Lung (tissue), 12 donors: ENCODE data around the gene ST8SIA2. TPM values are rescaled to one million over a fixed set of nuclear protein-coding genes. Genes with fewer than 3 reads are reported as not detected.

ENCODE experiments used
- ATAC-seq: fragments of 200-7000 bp; cut with Tn5 transposase; one replicate; pipeline ENCODE4 v1.9.1; 2020; ENCODE audit warnings: moderate number of reproducible peaks; ENCODE audit not compliant: insufficient read depth, low FRiP score
- DNase-seq, 3 donors: peaks; one replicate each; pipeline ENCODE4 v3.0.0-alpha.2; 2013 to 2017
- H3K27ac ChIP-seq, 2 donors: one replicate each; pipeline ENCODE4 v1.5.1; 2013; ENCODE audit warnings: mild to moderate bottlenecking in 2 of 2, moderate library complexity in 2 of 2, control low read depth in 1 of 2, inconsistent platforms in 1 of 2, low read depth in 1 of 2, low read length in 1 of 2
- H3K27me3 ChIP-seq, 3 donors: one replicate each; pipeline ENCODE4 v1.5.1; 2013; ENCODE audit warnings: low read length in 2 of 3; ENCODE audit not compliant: control insufficient read depth in 3 of 3, insufficient read depth in 3 of 3
- H3K36me3 ChIP-seq, 4 donors: one replicate each; pipeline ENCODE4 v1.5.1; 2013; ENCODE audit warnings: low read length in 4 of 4, mild to moderate bottlenecking in 1 of 4, moderate library complexity in 1 of 4; ENCODE audit not compliant: control insufficient read depth in 4 of 4, insufficient read depth in 4 of 4
- H3K4me1 ChIP-seq, 5 donors: one replicate each; pipeline ENCODE4 v1.5.1; 2013; ENCODE audit warnings: low read length in 5 of 5, mild to moderate bottlenecking in 2 of 5, moderate library complexity in 1 of 5; ENCODE audit not compliant: control insufficient read depth in 5 of 5, insufficient read depth in 5 of 5
- H3K4me3 ChIP-seq: one replicate; pipeline ENCODE4 v1.5.1; 2013; ENCODE audit warnings: mild to moderate bottlenecking, control low read depth, moderate library complexity
- H3K9ac ChIP-seq, 2 donors: one replicate each; pipeline ENCODE4 v1.5.1; 2013; ENCODE audit warnings: low read length in 2 of 2, control low read depth in 1 of 2; ENCODE audit not compliant: insufficient read depth in 1 of 2
- H3K9me3 ChIP-seq, 4 donors: one replicate each; pipeline ENCODE4 v1.5.1; 2013; ENCODE audit warnings: low read length in 3 of 4, mild to moderate bottlenecking in 1 of 4, moderate library complexity in 1 of 4; ENCODE audit not compliant: control insufficient read depth in 4 of 4, insufficient read depth in 3 of 4
- CTCF ChIP-seq: IDR thresholded peaks from 2 replicates; pipeline ENCODE4 v1.5.1; 2012; ENCODE audit warnings: mild to moderate bottlenecking; ENCODE audit errors: control extremely low read depth, extremely low read depth
- WGBS, 2 donors: extraction: QIAGEN DNeasy Blood & Tissue Kit; methylation state at CpG; one replicate each; pipeline ENCODE4 v1.1.7; 2013; 5-methylcytosine and 5-hydroxymethylcytosine counted together
- polyA plus RNA-seq, 2 donors: library from polyadenylated mRNA; stranded (reverse); fragments of 200-250 nt; gene quantifications; one replicate each; pipeline ENCODE4 v1.2.1, GENCODE V29; 2013
- total RNA-seq, 2 donors: library from RNA; depleted of rRNA in 1 of 2; stranded (reverse); fragments of >200 nt in 1 of 2; gene quantifications; one replicate each; pipeline ENCODE4 v1.2.1, GENCODE V29; 2014 to 2021
- donor health status: control.
- donor health status: control.
- donor health status: Bipolar disorder and iron deficiency.
- donor health status: healthy.
- donor health status: DM: yes; HTN: yes; CAD: no.

Gene ST8SIA2
- total and polyA plus RNA-seq, 4 donors, result 1.4 TPM; not detected in 3

DNA sequence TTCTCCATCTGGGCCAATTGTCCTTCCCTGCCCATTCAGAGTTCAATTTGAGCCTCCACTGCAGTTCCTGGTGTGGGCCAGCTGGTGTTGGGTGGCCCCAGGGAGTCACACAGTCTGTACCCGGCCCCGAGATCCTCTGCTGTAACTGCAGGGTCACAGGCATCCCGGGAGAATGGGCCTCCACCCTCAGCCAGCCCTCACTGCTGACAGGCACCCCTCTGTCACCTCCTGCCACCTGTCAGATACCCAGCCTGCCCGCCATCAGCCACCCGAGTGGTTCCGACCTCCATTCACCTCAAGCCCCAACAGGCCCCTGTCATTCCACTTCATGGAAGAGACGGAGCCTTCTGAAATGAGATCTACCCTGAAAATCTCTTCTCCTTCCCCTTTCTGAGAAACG, 73.2 kb downstream of the ST8SIA2 start:
- no peaks in the 10 kb centered on the region for H3K9me3 ChIP-seq
- H3K4me3 ChIP-seq, result no peak overlapping the region
- no peak overlapping the region for H3K27ac ChIP-seq
- peaks cover 0 to 8% (median 0%) of the 10 kb centered on the region in 4 donors for H3K36me3 ChIP-seq
- TF ChIP-seq CTCF, result no peak
- H3K4me1 ChIP-seq, result no peaks in the 10 kb centered on the region
- H3K27me3 ChIP-seq, result no peaks in the 10 kb centered on the region
- 86 to 89% methylated on average over 8 of the region's 8 CpGs for WGBS, 2 donors
- H3K9ac ChIP-seq, result no peak overlapping the region
- no peak for DNase-seq
- no peak for ATAC-seq

DNA sequence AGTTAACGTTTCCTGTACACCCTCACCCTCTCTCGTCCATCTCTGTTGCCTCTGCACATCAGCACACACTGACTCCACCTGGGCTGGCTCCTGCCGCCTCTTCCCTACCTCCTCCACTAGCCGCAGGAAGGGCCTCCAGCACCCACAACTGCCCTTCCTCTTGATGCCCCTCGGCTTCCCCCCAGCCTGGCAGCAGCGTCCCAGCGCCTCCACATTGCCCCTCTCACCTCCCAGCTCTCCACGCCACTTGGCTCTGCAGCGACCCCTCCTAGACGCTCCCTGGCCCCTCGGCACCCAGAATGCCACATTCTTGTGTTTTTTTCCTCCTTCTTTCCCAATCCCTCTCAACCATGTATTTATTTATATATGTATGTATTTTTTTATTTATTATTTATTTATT, 73.6 kb downstream of the ST8SIA2 start:
- Histone ChIP-seq H3K9me3 (no peaks in the 10 kb centered on the region), H3K9ac (no peak overlapping the region), H3K36me3 (peaks cover 0 to 8% (median 0%) of the 10 kb centered on the region in 4 donors), H3K27ac (no peak overlapping the region), H3K4me3 (no peak overlapping the region), H3K4me1 (no peaks in the 10 kb centered on the region), H3K27me3 (no peaks in the 10 kb centered on the region)
- ATAC-seq (no peak), DNase-seq (no peak)
- 88 to 90% methylated on average over 11 of the region's 11 CpGs for WGBS, 2 donors
- TF ChIP-seq CTCF, result no peak

GRCh38 chr15:92468991-92469390, 75.3 kb downstream of the ST8SIA2 start:
- ATAC-seq (no peak), DNase-seq (no peak)
- Histone ChIP-seq H3K9ac (no peak overlapping the region), H3K4me3 (no peak overlapping the region), H3K27me3 (no peaks in the 10 kb centered on the region), H3K27ac (no peak overlapping the region), H3K4me1 (peaks cover 0 to under 1% (median 0%) of the 10 kb centered on the region in 5 donors), H3K9me3 (peaks cover 0 to under 1% (median 0%) of the 10 kb centered on the region in 4 donors), H3K36me3 (peaks cover 0 to 8% (median 0%) of the 10 kb centered on the region in 4 donors)
- 71 to 82% methylated on average over 3 of the region's 3 CpGs for WGBS, 2 donors
- TF ChIP-seq CTCF, result no peak

- peaks cover 0 to 2% (median 0%) of the 10 kb centered on the region in 4 donors for H3K9me3 ChIP-seq
- H3K27ac ChIP-seq, result no peak overlapping the region
- H3K9ac ChIP-seq, result no peak overlapping the region
- H3K36me3 ChIP-seq, result no peaks in the 10 kb centered on the region
- TF ChIP-seq CTCF, result no peak
- H3K4me3 ChIP-seq, result no peak overlapping the region
- DNase-seq, result no peak
- H3K4me1 ChIP-seq, result peaks cover 0 to 5% (median 0%) of the 10 kb centered on the region in 5 donors
- H3K27me3 ChIP-seq, result no peaks in the 10 kb centered on the region
- no peak for ATAC-seq
Observed at GRCh38 chr15:92471288-92471687, 77.6 kb downstream of the ST8SIA2 start.
